Renal cortical epithelial cell (primary cell): Measurements from ENCODE around the gene TACR1. TPM values are rescaled to one million over a fixed set of nuclear protein-coding genes. Genes with fewer than 3 reads are reported as not detected.

Experiments
- DNase-seq: peaks from one replicate; pipeline ENCODE4 v3.0.0-alpha.2; 2011; ENCODE audit warnings: low read depth
- total RNA-seq: library from RNA; depleted of rRNA; stranded (reverse); fragments of >200 nt; gene quantifications from 2 replicates; pipeline ENCODE4 v1.2.3, GENCODE V29; 2014

TACR1 gene
- total RNA-seq, 1 donor from 2014 or later, result 0.10 TPM

- DNase-seq, result peak; percentile 24
Observed at GRCh38 chr2:75022516-75022915, 176.8 kb downstream of the TACR1 start.

- peak; percentile 71 for DNase-seq
Observed at GRCh38 chr2:75021672-75022071, 177.6 kb downstream of the TACR1 start.

GRCh38 chr2:75020476-75020875, 178.8 kb downstream of the TACR1 start:
- DNase-seq, result no peak

GRCh38 chr2:75019790-75020189, 179.5 kb downstream of the TACR1 start:
- DNase-seq, result no peak

- no peak for DNase-seq
Observed at GRCh38 chr2:75018162-75018561, 181.2 kb downstream of the TACR1 start.

DNA sequence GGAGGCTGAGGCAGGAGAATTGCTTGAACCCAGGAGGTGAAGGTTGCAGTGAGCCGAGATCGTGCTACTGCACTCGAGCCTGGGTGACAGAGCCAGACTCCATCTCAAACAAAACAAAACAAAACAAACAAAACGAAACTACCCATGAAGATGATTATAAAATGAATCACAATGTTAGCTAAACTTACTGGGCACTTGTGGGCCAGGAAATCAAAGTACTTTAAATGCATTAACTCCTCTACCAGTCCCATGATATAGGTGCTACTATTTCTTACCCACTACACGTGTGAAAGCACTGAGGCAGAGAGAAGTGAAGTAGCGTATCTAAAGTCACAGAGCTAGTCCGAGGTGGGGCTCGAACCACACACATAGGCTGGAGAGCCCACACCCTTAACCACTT, 187.2 kb downstream of the TACR1 start:
- DNase-seq, result no peak

DNA sequence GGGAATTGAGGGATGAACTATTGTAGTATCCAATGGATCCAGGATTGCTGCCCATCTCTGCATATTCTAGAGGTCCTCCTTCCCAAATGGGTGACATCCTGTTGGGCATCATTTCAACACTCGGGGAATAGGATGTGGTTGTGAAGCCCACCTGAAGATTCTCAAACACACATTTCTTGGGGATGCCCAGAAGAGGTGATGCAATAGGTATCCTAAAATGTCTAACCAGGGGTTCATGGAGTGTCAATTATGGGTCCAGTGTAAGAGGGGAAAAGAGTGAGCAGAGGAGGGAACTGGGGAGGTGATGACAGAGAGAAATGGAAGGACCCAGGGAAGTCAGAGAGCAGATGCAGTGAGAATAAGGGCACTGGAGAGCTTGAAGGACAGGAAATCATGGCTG, 188.7 kb downstream of the TACR1 start:
- DNase-seq, result no peak

GRCh38 chr2:75007819-75008218, 191.5 kb downstream of the TACR1 start:
- DNase-seq, result no peak

DNA sequence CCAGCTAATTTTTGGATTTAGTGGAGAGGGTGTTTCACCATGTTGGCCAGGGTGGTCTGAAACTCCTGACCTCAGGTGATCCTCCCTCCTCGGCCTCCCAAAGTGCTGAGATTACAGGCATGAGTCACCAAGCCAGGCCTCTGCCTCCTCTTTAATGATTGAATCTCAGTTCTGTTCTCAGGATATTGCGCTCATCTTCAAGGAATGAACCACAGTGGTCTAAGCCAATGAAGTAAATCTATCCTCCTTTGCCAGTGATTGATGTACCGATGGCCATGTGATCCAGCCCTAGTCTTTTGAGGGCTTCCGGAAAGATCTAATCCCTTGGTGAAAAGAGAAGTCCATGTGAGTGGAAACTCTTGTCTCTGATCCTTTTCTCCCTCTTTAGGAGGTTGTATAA, 192.3 kb downstream of the TACR1 start:
- no peak for DNase-seq

DNA sequence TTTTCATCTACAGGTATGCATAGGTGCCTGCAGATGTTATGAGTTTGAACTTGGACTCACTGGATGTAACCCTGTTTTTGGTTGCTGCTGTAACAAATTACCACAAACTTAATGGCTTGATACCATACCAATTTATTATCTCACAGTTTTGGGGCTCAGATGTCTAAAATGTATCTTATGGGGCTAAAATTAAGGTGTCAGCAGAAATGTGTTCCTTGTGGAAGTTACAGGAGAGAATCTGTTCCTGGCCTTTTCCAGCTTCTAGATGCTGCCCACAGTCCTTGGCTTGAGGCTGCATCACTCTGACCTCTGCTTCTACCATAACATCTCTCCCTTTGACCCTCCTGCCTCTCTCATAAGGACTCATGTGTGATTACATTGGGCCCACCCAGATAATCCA, 193.3 kb downstream of the TACR1 start:
- no peak for DNase-seq

- DNase-seq, result no peak
Observed at GRCh38 chr2:75003773-75004172, 195.5 kb downstream of the TACR1 start.

DNA sequence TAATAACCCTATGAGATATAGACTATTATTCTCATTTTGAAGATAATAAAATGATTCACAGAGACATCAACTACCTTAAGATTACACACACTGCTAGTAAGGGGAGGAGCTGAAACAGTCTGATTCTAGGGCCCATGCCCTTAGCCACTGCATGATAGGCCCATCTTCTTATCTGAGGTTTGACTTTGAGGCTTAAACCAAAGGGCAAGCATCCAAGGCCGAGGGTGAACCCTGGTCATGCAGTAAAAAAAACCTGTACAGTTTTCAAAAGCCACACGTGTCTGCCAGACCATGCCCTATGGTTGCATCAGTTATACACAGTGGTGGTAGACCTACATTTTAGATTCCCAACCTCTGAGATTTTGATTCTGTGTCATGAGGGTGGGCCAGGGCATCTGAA, 196.0 kb downstream of the TACR1 start:
- DNase-seq, result no peak

DNA sequence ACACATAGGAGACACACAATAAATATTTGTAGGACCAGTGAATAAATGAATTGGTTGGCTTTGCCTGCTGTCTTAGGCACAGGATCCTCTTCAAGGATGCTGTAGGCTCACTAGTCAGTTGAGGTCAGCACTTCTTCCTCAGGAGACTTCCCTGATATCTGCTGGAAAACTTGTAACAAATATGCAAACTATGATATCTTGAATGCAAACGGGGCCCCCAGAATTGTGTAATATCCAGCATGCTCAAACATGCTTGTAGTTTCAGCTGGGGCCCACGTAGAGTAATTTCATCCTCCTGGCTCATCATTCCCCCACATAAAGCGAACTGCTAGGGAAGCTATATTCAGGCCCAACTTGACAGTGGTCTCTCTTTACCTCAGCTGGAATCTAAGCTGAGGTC, 197.3 kb downstream of the TACR1 start:
- DNase-seq, result no peak

DNA sequence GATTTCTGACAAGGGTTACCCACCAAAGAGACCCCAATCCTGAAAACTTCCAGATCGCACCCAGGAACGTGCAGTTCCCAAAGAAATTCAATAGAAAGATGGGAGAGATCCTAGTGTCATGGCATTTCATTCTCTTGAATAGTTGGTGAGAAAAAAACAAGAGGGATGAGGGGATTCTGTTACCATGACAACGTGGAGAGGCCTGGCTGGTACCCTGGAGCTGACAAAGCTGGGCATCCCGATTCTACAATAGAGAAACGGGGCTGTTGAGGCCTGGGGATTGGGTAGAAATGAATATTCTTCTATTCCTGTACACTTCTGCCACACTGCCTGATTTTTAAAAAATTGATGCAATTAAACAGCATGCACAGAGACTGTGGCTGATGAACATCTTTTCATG, 199.9 kb downstream of the TACR1 start:
- no peak for DNase-seq

Other genes starting within 250 kb of the TACR1 start
- 14.7 and 17.4 TPM in 2 replicates for gene POLE4, start 240.9 kb downstream of the TACR1 start, total RNA-seq